AML-193 (cell line): ENCODE results near the gene NOXO1.

Experiments
- DNase-seq, 2 experiments: peaks; one replicate each; lab custom pipeline; 2025; lab: John Stamatoyannopoulos, UW

Gene NOXO1

DNA sequence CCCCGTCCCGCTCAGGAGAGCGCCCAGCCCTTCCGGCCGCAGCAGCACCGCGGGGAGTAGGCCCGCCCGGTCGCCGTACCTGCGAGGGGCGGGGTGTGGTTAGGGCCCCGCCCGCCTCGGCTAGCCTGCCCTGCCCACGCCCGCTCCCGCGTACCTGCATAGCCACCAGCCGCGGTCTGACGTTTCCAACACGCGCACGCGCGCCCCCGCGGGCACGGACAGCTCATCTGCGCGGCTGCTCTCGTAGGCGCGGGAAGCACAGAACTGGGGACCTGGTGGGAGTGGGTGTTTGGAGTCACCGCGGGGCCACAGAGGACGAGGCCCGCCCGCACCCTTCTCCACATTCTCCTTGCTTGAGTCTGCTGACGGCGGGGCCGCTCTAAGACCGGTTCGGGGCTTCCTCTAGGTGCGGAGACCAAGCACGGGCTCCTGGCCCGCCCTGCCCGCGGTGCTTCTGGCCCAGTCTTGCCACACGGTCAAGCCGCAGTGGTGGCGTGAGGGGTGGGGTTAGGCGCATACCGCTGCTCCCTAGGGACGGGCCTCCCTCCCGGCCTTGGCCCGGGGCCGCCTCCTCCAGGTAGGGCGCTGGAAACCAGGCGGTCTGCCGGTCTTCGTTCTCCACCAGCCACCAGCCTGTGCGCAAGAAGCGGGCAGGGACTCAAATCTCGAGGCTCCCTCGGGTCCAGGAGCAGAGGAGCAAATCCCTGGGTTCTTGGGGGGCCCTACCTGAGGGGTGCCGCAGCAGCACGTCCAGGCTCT is 1.8 kb downstream of the NOXO1 start:
- no peak for DNase-seq

GRCh38 chr16:1978476-1979120 is 2.7 kb downstream of the NOXO1 start:
- DNase-seq = no peak

GRCh38 chr16:1977875-1978268 is 3.4 kb downstream of the NOXO1 start:
- no peak for DNase-seq

- DNase-seq = no peak
These were observed 4.1 kb downstream of the NOXO1 start for GRCh38 chr16:1976951-1977874.

GRCh38 chr16:1976216-1976520 is 5.1 kb downstream of the NOXO1 start:
- DNase-seq = no peak

- DNase-seq = no peak
These were observed 5.6 kb downstream of the NOXO1 start for GRCh38 chr16:1975432-1976215.

- no peak for DNase-seq
These were observed 6.9 kb downstream of the NOXO1 start for GRCh38 chr16:1974157-1975070.

- no peak for DNase-seq
These were observed 7.7 kb downstream of the NOXO1 start for GRCh38 chr16:1973461-1974156.

DNA sequence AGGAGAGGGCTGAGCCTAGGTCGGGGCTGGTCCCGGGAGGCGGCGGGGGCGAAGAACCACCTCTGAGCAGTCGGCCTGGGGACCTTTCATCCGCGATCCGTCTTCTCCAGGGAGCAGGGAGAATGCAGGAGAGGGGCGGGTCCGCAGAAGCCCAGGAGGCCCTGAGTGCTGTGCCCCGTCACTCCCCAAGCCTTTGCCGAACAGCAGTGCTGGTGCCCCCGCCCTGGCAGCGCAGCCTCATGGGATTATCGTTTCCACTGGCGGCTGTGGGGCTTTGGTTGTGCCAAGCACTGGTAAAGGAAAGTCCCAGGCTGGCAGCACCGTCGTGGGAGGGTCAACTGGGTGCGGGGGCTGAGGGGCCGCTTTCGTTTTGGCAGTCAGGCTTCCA is 8.8 kb downstream of the NOXO1 start:
- no peak for DNase-seq

DNA sequence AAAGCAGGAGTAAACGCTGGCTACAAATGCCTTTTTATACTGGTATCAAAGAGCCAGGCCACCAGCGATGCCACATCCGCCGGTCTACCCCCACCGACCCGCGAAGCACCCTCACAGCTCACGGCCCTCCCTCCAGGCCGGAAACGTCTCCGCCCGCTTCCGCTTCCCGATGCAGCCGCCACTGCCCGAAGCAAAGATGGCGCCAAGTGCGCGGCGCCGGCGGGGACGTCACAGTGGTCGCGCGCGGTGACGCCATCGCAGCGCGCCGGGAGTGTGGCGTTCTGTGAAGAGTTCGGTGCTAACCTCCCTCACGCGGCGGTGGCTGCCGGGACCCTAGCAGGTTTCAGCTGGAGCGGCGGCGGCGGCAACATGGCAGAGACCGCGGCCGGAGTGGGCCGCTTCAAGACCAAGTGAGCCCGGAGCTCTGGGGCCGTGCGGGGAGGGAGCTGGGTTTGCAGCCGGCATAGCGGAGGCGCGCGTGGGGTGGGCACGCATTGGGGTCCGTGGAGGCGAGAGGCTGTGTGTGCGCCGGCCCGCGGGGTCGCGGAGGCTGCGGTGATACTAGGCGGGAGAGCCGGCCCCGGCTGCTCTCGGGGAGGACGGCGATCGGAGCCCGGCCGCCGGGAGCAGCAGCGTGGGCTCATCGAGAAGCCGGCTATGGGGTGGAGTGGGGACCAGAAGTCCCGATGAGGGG is 9.3 kb downstream of the NOXO1 start, which contains the start of gene TBL3:
Gene TBL3, plus strand, starts transcription at position 258 of the 694 bp plus-strand sequence. Its CDS starts 112 bp downstream, at position 370.
- DNase-seq = peak; percentile 76 to 86

DNA sequence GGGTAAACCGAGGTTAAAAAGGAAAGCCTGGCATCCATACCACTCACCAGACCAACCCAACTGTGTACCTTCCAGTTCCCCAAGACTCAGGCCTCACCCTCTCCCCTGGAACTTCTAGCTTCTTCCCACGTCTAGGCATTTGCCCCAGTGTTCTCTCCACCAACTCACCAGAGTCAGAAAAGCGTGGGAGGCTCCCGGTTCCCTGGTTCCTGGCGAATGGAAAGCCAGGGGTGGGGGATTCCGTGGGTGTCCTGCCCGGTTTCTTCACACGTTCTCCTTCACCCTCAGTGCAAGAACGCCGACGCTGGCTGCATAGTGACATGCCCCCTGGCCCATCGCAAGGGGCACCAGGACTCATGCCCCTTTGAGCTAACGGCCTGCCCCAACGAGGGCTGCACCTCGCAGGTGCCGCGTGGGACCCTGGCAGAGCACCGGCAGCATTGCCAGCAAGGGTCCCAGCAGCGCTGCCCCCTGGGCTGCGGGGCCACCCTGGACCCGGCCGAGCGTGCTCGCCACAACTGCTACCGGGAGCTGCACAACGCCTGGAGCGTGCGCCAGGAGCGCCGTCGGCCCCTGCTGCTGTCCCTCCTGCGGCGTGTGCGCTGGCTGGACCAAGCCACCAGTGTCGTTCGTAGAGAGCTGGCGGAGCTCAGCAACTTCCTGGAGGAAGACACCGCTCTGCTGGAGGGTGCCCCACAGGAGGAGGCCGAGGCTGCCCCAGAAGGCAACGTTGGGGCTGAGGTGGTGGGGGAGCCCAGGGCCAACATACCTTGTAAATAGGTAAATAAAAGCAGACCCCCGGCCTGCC is 12.9 kb downstream of the NOXO1 start:
- DNase-seq = no peak

DNA sequence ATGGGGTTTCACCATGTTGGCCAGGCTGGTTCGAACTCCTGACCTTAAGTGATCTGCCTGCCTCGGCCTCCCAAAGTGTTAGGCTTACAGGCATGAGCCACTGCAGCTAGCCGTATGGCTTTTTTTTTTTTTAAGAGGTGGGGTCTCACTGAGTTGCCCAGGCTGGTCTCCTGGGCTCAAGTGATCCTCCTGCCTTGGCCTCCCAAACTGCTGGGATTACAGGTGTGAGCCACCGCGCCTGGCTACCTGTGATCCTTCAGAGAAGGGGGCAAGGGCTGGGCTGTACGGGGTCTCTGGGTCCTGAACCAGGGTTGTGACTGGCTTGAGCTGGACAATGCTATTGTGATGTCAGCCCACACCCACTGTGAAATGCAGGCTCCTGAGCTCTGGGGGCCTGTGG is 14.8 kb downstream of the NOXO1 start, which contains the start of gene RNF151:
Gene RNF151, plus strand, starts transcription at position 397 of the 400 bp plus-strand sequence. CDS start 26 bp downstream, outside the sequence.
- no peak for DNase-seq

DNA sequence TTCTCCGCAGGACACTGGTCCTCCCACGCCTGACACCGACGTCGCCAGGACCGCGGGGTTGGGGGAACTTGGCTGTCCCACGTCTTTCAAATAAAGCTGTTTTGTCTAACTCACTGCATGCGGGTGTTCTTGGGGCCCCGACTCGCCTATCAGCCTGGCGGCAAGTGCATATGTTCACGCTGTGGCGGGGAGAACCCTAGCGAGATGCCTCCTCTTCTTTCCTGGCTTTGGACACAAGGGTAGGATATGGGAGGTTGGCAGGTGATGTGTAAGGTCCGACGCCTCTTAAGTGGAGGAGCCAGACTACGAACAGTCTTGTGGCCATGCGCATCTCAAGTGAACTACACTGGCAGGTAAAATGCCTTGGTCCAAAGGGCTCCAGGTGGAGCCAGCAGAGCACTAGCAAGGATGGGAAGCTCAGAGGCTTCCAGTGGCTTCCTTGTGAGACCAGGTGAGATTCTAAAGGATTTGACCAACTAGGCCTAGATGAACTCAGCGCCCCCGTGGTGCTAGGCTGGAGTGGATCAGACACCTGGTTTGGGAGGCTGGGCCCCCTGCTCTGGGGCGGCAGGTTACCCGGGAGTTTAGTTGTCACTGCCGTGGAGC is 15.8 kb downstream of the NOXO1 start:
- DNase-seq = no peak

GRCh38 chr16:1964506-1965395 is 16.5 kb downstream of the NOXO1 start, which contains the start of gene RPS2:
Gene RPS2 (minus strand): TSS chr16:1964826. CDS start chr16:1964625, 201 bp downstream.
- DNase-seq = peak; percentile 96 to 97

DNA sequence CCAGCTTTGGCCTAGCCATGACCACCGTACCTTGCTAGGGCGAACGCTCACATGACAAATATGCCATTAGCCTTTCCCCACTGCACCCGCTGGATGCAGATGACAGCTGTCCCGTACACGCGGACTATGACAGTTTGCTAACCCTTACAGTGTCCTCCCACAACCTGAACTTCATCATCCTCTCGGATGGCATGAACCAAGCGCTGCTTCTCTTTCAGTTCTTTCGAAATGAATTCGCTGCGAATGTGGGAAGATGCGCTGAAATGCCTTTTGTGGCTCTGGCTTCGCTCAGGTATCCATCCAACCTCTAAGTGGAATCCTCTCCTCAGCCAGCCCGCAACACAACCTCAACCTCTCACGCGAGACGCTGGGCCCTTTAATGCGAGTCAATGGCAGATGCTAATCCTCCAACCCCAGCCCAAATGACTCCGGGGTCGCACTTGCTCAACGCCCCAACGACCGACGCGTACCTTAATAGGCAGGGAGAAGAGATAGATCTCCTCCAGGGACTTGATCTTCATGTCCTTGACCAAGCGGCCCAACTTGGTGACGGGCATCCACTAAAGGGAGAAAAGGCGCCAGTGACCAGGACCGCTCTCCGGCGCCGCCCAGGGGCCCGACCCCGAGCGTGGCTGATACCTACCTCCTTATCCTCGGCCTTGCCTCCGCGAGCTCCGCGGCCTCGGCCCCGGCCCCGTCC is 17.3 kb downstream of the NOXO1 start:
- peak; percentile 29 to 35 for DNase-seq
